OCI-LY3 (cell line): ENCODE data around the gene NELL1.

Experiments
- H2AFZ ChIP-seq: fragments of 200-600, 300-600 bp; shearing (Covaris generic); 2 replicates; pipeline ENCODE4 v1.6.0; 2014; ENCODE audit warnings: antibody characterized with exemption, low read depth, low read length
- H3K27ac ChIP-seq: fragments of 200-600, 300-600 bp; sonication (generic); 2 replicates; pipeline ENCODE4 v1.5.1; 2014; ENCODE audit warnings: mild to moderate bottlenecking, low read length, moderate library complexity, mixed read lengths
- H3K27me3 ChIP-seq: fragments of 200-600, 300-600 bp; sonication (generic); 2 replicates; pipeline ENCODE4 v1.6.1; 2014; ENCODE audit warnings: low read depth, low read length, mixed read lengths
- H3K36me3 ChIP-seq: fragments of 200-600, 300-600 bp; sonication (generic); replicated peaks from 2 replicates; pipeline ENCODE3; 2014; ENCODE audit warnings: low read depth, low read length, mixed read lengths
- H3K4me1 ChIP-seq: fragments of 300-600, 200-600 bp; sonication (generic); 2 replicates; pipeline ENCODE4 v1.6.1; 2014; ENCODE audit warnings: low read length, mixed read lengths
- H3K4me2 ChIP-seq: fragments of 200-600, 300-600 bp; sonication (generic); 2 replicates; pipeline ENCODE4 v1.6.1; 2014; ENCODE audit warnings: low read length, mixed read lengths
- H3K4me3 ChIP-seq: fragments of 300-600, 200-600 bp; sonication (generic); 2 replicates; pipeline ENCODE4 v1.5.1; 2014; ENCODE audit warnings: antibody characterized with exemption, mild to moderate bottlenecking, low read length, moderate library complexity
- H3K79me2 ChIP-seq: fragments of 300-600, 200-600 bp; shearing (Covaris generic); 2 replicates; pipeline ENCODE4 v1.6.1; 2014; ENCODE audit warnings: mild to moderate bottlenecking, low read length, mixed read lengths
- H3K9ac ChIP-seq: fragments of 300-600, 200-600 bp; shearing (Covaris generic); 2 replicates; pipeline ENCODE4 v1.6.0; 2014; ENCODE audit warnings: mild to moderate bottlenecking, low read length, moderate library complexity
- H3K9me3 ChIP-seq: fragments of 200-600, 300-600 bp; shearing (Covaris generic); 2 replicates; pipeline ENCODE4 v1.6.1; 2014; ENCODE audit warnings: low read length, mixed read lengths; ENCODE audit not compliant: insufficient read depth
- H4K20me1 ChIP-seq: fragments of 200-600, 300-600 bp; sonication (generic); 2 replicates; pipeline ENCODE4 v1.6.1; 2016; ENCODE audit warnings: low read length, mixed read lengths; ENCODE audit not compliant: insufficient read depth
- CTCF ChIP-seq: fragments of 200-600, 300-600 bp; sonication (generic); IDR thresholded peaks from 2 replicates; pipeline ENCODE4 v1.5.1; 2014; ENCODE audit warnings: antibody characterized with exemption, low read length, low read depth
- EZH2phosphoT487 ChIP-seq: fragments of 200-600 bp; shearing (Covaris generic); IDR thresholded peaks from 2 replicates; pipeline ENCODE4 v1.6.1; 2018; ENCODE audit warnings: antibody characterized with exemption, mixed run types, low read depth

NELL1 gene

GRCh38 chr11:21475276-21475675 lies 805.9 kb downstream of the NELL1 start:
- peaks cover 71% of the 10 kb centered on the region for H3K4me1 ChIP-seq
- peak overlapping the region; percentile 49 for H3K9ac ChIP-seq
- no peaks in the 10 kb centered on the region for H3K27me3 ChIP-seq
- H3K4me3 ChIP-seq, result peak overlapping the region; percentile 45
- TF ChIP-seq CTCF, result peak; percentile 38
- no peak for TF ChIP-seq EZH2phosphoT487
- no peaks in the 10 kb centered on the region for H4K20me1 ChIP-seq
- peak overlapping the region; percentile 97 for H3K27ac ChIP-seq
- H3K9me3 ChIP-seq, result no peaks in the 10 kb centered on the region
- peaks cover 3% of the 10 kb centered on the region for H3K36me3 ChIP-seq
- H3K79me2 ChIP-seq, result no peaks in the 10 kb centered on the region
- peak overlapping the region; percentile 75 for H3K4me2 ChIP-seq
- H2AFZ ChIP-seq, result peak overlapping the region; percentile 36; the same call in 1 of the 2 replicates

- peak overlapping the region; percentile 75 for H3K4me2 ChIP-seq
- peaks cover 80% of the 10 kb centered on the region for H3K4me1 ChIP-seq
- H3K79me2 ChIP-seq, result no peaks in the 10 kb centered on the region
- H3K4me3 ChIP-seq, result peak overlapping the region; percentile 54
- peaks cover 3% of the 10 kb centered on the region for H3K36me3 ChIP-seq
- no peaks in the 10 kb centered on the region for H4K20me1 ChIP-seq
- TF ChIP-seq CTCF, result no peak
- no peak for TF ChIP-seq EZH2phosphoT487
- H3K27me3 ChIP-seq, result no peaks in the 10 kb centered on the region
- peak overlapping the region; percentile 62 for H3K9ac ChIP-seq
- no peaks in the 10 kb centered on the region for H3K9me3 ChIP-seq
- no peak overlapping the region for H2AFZ ChIP-seq
- peak overlapping the region; percentile 97 for H3K27ac ChIP-seq
These were observed 807.2 kb downstream of the NELL1 start for GRCh38 chr11:21476588-21476987.

GRCh38 chr11:21480240-21480639 lies 810.9 kb downstream of the NELL1 start:
- Histone ChIP-seq H3K4me2 (no peak overlapping the region), H3K4me1 (peaks cover 58% of the 10 kb centered on the region), H3K4me3 (no peak overlapping the region), H3K79me2 (no peaks in the 10 kb centered on the region), H3K27me3 (no peaks in the 10 kb centered on the region), H3K9ac (no peak overlapping the region), H2AFZ (no peak overlapping the region), H3K27ac (no peak overlapping the region), H3K9me3 (no peaks in the 10 kb centered on the region), H4K20me1 (no peaks in the 10 kb centered on the region), H3K36me3 (peaks cover 3% of the 10 kb centered on the region)
- TF ChIP-seq CTCF (no peak), EZH2phosphoT487 (no peak)

GRCh38 chr11:21481255-21481654 lies 811.9 kb downstream of the NELL1 start:
- H3K4me3 ChIP-seq, result no peak overlapping the region
- no peaks in the 10 kb centered on the region for H3K79me2 ChIP-seq
- H3K36me3 ChIP-seq, result peaks cover 3% of the 10 kb centered on the region
- TF ChIP-seq CTCF, result no peak
- no peak for TF ChIP-seq EZH2phosphoT487
- H3K4me2 ChIP-seq, result no peak overlapping the region
- H3K27me3 ChIP-seq, result no peaks in the 10 kb centered on the region
- no peak overlapping the region for H3K9ac ChIP-seq
- H3K9me3 ChIP-seq, result no peaks in the 10 kb centered on the region
- no peak overlapping the region for H2AFZ ChIP-seq
- H3K4me1 ChIP-seq, result peaks cover 48% of the 10 kb centered on the region
- no peaks in the 10 kb centered on the region for H4K20me1 ChIP-seq
- H3K27ac ChIP-seq, result no peak overlapping the region
